ENCODE measurements around the gene ABCC11. TPM values are rescaled to one million over a fixed set of nuclear protein-coding genes. Genes with fewer than 3 reads are reported as not detected.
A peak's percentile ranks its signal among the peaks of the same experiment; 100 is the strongest.

ABCC11 gene
- total and polyA plus RNA-seq, 2 of the 13 experiments (the other 11 are each of a cell fraction or from before 2014, with no cell fraction given), result 1.0 to 1.4 TPM

GRCh38 chr16:48203974-48204824 lies 43.1 kb downstream of the ABCC11 start (continued):
- TF ChIP-seq, protein P1, sequence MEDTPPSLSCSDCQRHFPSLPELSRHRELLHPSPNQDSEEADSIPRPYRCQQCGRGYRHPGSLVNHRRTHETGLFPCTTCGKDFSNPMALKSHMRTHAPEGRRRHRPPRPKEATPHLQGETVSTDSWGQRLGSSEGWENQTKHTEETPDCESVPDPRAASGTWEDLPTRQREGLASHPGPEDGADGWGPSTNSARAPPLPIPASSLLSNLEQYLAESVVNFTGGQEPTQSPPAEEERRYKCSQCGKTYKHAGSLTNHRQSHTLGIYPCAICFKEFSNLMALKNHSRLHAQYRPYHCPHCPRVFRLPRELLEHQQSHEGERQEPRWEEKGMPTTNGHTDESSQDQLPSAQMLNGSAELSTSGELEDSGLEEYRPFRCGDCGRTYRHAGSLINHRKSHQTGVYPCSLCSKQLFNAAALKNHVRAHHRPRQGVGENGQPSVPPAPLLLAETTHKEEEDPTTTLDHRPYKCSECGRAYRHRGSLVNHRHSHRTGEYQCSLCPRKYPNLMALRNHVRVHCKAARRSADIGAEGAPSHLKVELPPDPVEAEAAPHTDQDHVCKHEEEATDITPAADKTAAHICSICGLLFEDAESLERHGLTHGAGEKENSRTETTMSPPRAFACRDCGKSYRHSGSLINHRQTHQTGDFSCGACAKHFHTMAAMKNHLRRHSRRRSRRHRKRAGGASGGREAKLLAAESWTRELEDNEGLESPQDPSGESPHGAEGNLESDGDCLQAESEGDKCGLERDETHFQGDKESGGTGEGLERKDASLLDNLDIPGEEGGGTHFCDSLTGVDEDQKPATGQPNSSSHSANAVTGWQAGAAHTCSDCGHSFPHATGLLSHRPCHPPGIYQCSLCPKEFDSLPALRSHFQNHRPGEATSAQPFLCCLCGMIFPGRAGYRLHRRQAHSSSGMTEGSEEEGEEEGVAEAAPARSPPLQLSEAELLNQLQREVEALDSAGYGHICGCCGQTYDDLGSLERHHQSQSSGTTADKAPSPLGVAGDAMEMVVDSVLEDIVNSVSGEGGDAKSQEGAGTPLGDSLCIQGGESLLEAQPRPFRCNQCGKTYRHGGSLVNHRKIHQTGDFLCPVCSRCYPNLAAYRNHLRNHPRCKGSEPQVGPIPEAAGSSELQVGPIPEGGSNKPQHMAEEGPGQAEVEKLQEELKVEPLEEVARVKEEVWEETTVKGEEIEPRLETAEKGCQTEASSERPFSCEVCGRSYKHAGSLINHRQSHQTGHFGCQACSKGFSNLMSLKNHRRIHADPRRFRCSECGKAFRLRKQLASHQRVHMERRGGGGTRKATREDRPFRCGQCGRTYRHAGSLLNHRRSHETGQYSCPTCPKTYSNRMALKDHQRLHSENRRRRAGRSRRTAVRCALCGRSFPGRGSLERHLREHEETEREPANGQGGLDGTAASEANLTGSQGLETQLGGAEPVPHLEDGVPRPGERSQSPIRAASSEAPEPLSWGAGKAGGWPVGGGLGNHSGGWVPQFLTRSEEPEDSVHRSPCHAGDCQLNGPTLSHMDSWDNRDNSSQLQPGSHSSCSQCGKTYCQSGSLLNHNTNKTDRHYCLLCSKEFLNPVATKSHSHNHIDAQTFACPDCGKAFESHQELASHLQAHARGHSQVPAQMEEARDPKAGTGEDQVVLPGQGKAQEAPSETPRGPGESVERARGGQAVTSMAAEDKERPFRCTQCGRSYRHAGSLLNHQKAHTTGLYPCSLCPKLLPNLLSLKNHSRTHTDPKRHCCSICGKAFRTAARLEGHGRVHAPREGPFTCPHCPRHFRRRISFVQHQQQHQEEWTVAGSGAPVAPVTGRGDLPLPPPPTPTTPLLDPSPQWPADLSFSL (CRISPR knock-in tag; IDR thresholded peaks at IDR 0.05), result peak; percentile 61; the same call in 1 of the 2 replicates
- TF ChIP-seq HNRNPLL (IDR thresholded peaks at IDR 0.05; ENCODE audit: low read depth, low read length, poor library complexity, severe bottlenecking) (no peak), RNF2 (conservative IDR thresholded peaks at IDR 0.05; ENCODE audit: low read depth) (no peak), ZBTB21 (CRISPR knock-in tag; IDR thresholded peaks at IDR 0.05) (peak; percentile 58), ATF7-NPFF (CRISPR knock-in tag; IDR thresholded peaks at IDR 0.05; ENCODE audit: low read depth) (peak; percentile 66), CAMTA2 (CRISPR knock-in tag; IDR thresholded peaks at IDR 0.05; ENCODE audit: borderline replicate concordance) (no peak), GFI1 (CRISPR knock-in tag; IDR thresholded peaks at IDR 0.05; ENCODE audit: borderline replicate concordance) (peak; percentile 86), ZKSCAN5 (CRISPR knock-in tag; IDR thresholded peaks at IDR 0.05) (no peak), ZNF879 (CRISPR knock-in tag; IDR thresholded peaks at IDR 0.05) (no peak), ZNF549 (CRISPR knock-in tag; IDR thresholded peaks at IDR 0.05) (0 out of 2 replicates have a peak, but pooled peaks have one; percentile 56), KIAA2018 (CRISPR knock-in tag; IDR thresholded peaks at IDR 0.05; ENCODE audit: borderline replicate concordance) (no peak), TMF1 (CRISPR knock-in tag; IDR thresholded peaks at IDR 0.05; ENCODE audit: low read depth) (no peak)
- TF ChIP-seq, protein P2, sequence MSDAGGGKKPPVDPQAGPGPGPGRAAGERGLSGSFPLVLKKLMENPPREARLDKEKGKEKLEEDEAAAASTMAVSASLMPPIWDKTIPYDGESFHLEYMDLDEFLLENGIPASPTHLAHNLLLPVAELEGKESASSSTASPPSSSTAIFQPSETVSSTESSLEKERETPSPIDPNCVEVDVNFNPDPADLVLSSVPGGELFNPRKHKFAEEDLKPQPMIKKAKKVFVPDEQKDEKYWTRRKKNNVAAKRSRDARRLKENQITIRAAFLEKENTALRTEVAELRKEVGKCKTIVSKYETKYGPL (CRISPR knock-in tag; IDR thresholded peaks at IDR 0.05), result no peak

Data from HepG2 (cell line).